ENCODE results near the gene KLF3.
"Not testable (repeated sequence)": the region's sequence is repeated elsewhere in the genome, so short reads cannot be mapped to it uniquely, and the experiment has no call there.

Gene KLF3

GRCh38 chr4:38663801-38664705 is at the start of gene KLF3:
TSS of gene KLF3 (plus strand) at chr4:38664199. CDS start at chr4:38680626, 16,427 bp downstream.
- DNase-seq: peak; percentile 93

GRCh38 chr4:38614231-38614630 is 49.8 kb upstream of the KLF3 start:
- DNase-seq: no peak

GRCh38 chr4:38615847-38616246 is 48.2 kb upstream of the KLF3 start:
- DNase-seq: no peak

- no peak for DNase-seq
These were observed 45.5 kb upstream of the KLF3 start for GRCh38 chr4:38618505-38618904.

GRCh38 chr4:38619316-38619715 is 44.7 kb upstream of the KLF3 start:
- DNase-seq: no peak

GRCh38 chr4:38620065-38620464 is 43.9 kb upstream of the KLF3 start:
- no peak for DNase-seq

- DNase-seq: no peak
These were observed 43.4 kb upstream of the KLF3 start for GRCh38 chr4:38620527-38621027.

GRCh38 chr4:38621028-38621684 is 42.8 kb upstream of the KLF3 start:
- peak; percentile 3 for DNase-seq

GRCh38 chr4:38621831-38622230 is 42.2 kb upstream of the KLF3 start:
- no peak for DNase-seq

- not testable (repeated sequence) for DNase-seq
These were observed 41.7 kb upstream of the KLF3 start for GRCh38 chr4:38622340-38622739.

GRCh38 chr4:38623260-38623659 is 40.7 kb upstream of the KLF3 start:
- DNase-seq: no peak

- no peak for DNase-seq
These were observed 39.7 kb upstream of the KLF3 start for GRCh38 chr4:38624311-38624710.

- no peak for DNase-seq
These were observed 38.5 kb upstream of the KLF3 start for GRCh38 chr4:38625508-38625907.

GRCh38 chr4:38626901-38627444 is 37.0 kb upstream of the KLF3 start:
- not testable (repeated sequence) for DNase-seq

GRCh38 chr4:38630519-38630918 is 33.5 kb upstream of the KLF3 start:
- DNase-seq: no peak

- DNase-seq: no peak
These were observed 29.8 kb upstream of the KLF3 start for GRCh38 chr4:38634047-38634759.

GRCh38 chr4:38639242-38639641 is 24.8 kb upstream of the KLF3 start:
- DNase-seq: no peak

GRCh38 chr4:38641811-38642210 is 22.2 kb upstream of the KLF3 start:
- no peak for DNase-seq

GRCh38 chr4:38644201-38644600 is 19.8 kb upstream of the KLF3 start:
- no peak for DNase-seq

- DNase-seq: no peak
These were observed 16.7 kb upstream of the KLF3 start for GRCh38 chr4:38647101-38647819.

GRCh38 chr4:38650133-38650532 is 13.9 kb upstream of the KLF3 start:
- DNase-seq: no peak

GRCh38 chr4:38654273-38654672 is 9.7 kb upstream of the KLF3 start:
- DNase-seq: no peak

Data from fibroblast of skin of right biceps (primary cell).